BJ (cell line): ENCODE results near the gene SCAMP1. TPM values are rescaled to one million over a fixed set of nuclear protein-coding genes. Genes with fewer than 3 reads are reported as not detected.

Source experiments
- CTCF ChIA-PET: fragments of 350-600 bp; formaldehyde crosslinking; extraction: SDS; loops from one replicate; lab custom pipeline; 2021; ENCODE audit warnings: antibody characterized with exemption, inconsistent platforms; lab: Yijun Ruan, JAX
- POLR2A ChIA-PET: fragments of 300-600 bp; sonication (Branson Sonifier 250); formaldehyde crosslinking; extraction: SDS; loops from one replicate; lab custom pipeline; 2021; ENCODE audit warnings: antibody characterized with exemption; lab: Charles Lee
- DNase-seq: peaks from one replicate; pipeline ENCODE4 v3.0.0-alpha.2; 2011; ENCODE audit warnings: low read depth
- H3K27me3 ChIP-seq: 2 replicates; pipeline ENCODE4 v1.6.0; 2011; ENCODE audit warnings: low read length; ENCODE audit not compliant: control insufficient read depth, insufficient read depth
- H3K36me3 ChIP-seq: 2 replicates; pipeline ENCODE4 v1.5.1; 2011; ENCODE audit warnings: low read length; ENCODE audit not compliant: control insufficient read depth, insufficient read depth
- H3K4me3 ChIP-seq: 2 replicates; pipeline ENCODE4 v1.5.1; 2011; ENCODE audit warnings: low read depth, mild to moderate bottlenecking, control low read depth, low read length
- polyA plus RNA-seq: library from polyadenylated mRNA; depleted of rRNA; stranded (reverse); fragments of >200 nt; gene quantifications from 2 replicates; pipeline ENCODE4 v1.2.3, GENCODE V29; 2011
- TF ChIP-seq, protein P1 (sequence below): IDR thresholded peaks from 2 replicates; pipeline ENCODE4 v1.5.1; 2011; ENCODE audit warnings: low read depth, mild to moderate bottlenecking, control low read depth, inconsistent platforms, low read length, moderate library complexity; ENCODE audit not compliant: insufficient read depth

Gene SCAMP1
- polyA plus RNA-seq, 1 experiment = 26.6 TPM

DNA sequence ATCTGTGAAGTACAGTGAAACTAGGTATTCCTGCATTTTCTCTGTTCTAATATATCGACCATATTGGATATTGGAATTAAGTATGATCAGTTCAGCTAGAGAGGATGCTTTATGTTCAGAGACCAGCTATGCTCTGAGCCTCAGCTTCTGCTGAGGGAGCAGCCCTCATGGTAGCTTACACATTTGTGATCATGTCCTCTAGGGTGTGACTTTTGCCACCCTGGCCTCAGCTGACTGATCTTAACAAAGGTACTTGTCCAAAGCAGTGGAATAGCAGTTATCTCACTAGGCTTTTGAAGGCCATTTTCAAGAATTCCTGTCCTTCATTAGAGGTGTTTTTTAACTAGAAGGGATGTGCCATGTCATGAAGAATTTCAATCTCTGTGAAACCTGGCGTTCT is 9.3 kb downstream of the SCAMP1 start:
- CTCF ChIA-PET = no interaction called here
- Histone ChIP-seq H3K36me3 (no peaks in the 10 kb centered on the region), H3K27me3 (no peaks in the 10 kb centered on the region), H3K4me3 (no peak overlapping the region)
- POLR2A ChIA-PET = no interaction called here
- TF ChIP-seq, protein P1, sequence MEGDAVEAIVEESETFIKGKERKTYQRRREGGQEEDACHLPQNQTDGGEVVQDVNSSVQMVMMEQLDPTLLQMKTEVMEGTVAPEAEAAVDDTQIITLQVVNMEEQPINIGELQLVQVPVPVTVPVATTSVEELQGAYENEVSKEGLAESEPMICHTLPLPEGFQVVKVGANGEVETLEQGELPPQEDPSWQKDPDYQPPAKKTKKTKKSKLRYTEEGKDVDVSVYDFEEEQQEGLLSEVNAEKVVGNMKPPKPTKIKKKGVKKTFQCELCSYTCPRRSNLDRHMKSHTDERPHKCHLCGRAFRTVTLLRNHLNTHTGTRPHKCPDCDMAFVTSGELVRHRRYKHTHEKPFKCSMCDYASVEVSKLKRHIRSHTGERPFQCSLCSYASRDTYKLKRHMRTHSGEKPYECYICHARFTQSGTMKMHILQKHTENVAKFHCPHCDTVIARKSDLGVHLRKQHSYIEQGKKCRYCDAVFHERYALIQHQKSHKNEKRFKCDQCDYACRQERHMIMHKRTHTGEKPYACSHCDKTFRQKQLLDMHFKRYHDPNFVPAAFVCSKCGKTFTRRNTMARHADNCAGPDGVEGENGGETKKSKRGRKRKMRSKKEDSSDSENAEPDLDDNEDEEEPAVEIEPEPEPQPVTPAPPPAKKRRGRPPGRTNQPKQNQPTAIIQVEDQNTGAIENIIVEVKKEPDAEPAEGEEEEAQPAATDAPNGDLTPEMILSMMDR = no peak
- no peak for DNase-seq

DNA sequence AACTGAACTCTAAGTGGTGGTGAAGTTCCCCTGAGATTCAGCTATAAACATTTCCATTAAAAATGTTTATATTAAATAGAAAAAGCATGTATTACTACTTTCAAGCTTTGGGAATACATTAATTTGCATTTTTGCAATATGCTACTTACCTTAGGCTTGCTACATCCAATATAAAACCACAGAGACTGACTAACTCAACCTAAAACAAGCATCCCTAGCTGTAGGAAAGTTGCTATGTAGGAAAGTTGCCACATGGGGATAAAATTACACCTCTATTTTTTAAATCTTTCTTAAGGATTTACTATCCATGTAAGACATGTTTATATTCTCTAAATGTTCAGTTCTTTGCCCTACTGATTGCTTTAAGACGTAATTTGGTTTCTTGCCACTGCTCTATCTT is 12.8 kb downstream of the SCAMP1 start:
- POLR2A ChIA-PET = no interaction called here
- DNase-seq = no peak

DNA sequence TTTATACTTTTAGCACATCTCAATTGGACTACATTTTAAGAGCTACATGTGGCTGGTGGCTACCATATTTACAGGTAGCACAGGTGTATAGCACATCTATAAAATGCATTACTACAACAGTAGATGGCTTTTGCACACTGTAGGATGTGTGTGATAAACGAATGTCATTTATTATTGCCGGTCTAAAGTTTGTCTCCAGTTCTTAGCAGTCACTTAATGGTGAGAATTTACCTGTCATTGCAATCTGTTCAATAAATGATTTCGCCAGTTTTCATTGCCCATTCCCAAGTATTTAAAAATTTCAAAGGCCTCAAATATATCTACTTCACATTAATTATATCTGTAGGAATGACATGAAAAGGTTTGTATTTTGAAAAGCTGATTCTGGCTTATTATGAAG is 15.9 kb downstream of the SCAMP1 start:
- TF ChIP-seq, protein P1 = no peak
- DNase-seq = no peak
- Histone ChIP-seq H3K4me3 (no peak overlapping the region), H3K27me3 (no peaks in the 10 kb centered on the region), H3K36me3 (no peaks in the 10 kb centered on the region)
- ChIA-PET POLR2A (no interaction called here), CTCF (no interaction called here)

More for the DNA sequence above, 12.8 kb downstream of the SCAMP1 start:
- TF ChIP-seq, protein P1 = no peak
- Histone ChIP-seq H3K4me3 (no peak overlapping the region), H3K36me3 (no peaks in the 10 kb centered on the region), H3K27me3 (no peaks in the 10 kb centered on the region)
- CTCF ChIA-PET = no interaction called here

DNA sequence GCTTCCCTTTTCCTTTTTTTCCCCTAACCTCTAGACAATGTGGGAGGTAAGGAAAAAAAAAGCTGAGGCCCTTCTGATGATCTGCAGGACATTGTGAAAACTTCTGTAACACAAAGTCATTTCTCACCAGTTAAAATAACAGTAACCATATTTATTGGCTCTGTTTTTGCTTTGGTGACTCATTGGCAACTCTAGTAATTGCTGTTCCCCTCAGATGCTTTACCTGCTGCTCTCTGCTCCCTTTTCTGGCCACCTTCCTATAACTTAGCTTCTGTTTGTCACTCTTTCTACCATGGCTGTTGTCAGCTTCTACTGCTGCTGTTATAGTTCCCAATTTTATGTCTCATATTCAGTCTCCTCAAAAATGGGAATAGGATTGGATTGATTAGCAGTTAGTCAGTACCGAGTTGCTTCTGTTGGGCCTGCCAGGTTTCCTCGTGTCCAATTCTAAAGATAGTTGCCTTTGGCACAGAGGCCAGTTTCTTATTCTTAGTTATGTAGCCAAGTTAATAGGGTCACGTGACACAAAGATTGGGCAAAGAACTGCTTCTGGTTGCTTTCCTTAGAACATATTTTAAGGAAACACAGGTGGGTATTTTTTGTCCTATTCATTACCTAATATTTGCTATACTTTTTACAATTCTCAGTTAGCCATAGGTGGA is 16.8 kb downstream of the SCAMP1 start:
- DNase-seq = no peak
- Histone ChIP-seq H3K4me3 (no peak overlapping the region), H3K27me3 (no peaks in the 10 kb centered on the region), H3K36me3 (no peaks in the 10 kb centered on the region)
- ChIA-PET CTCF (interaction anchor here (1.4 kb wide), 1 partner anchor 11 kb away, joined by 4 read pairs; no protein-coding TSS in a partner anchor), POLR2A (no interaction called here)
- TF ChIP-seq, protein P1 = no peak

DNA sequence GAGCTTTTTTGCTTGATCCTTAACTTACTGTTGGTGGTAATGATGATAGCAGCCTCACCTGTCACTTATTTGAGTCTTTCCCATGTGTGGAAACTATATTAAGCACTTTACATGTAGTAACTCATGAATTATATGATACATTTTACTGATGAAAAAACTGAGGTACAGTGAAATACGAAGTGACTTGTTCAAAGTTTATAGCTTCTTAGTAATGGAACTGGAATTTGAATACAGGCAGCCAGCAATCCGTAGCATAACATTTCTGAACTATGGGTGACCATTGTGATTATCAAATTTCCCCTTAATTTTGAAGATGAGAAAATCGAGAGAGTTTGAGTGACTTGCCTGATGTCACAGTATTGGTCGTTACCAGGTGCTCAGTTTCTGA is 17.3 kb downstream of the SCAMP1 start:
- POLR2A ChIA-PET = no interaction called here
- DNase-seq = no peak
- CTCF ChIA-PET = interaction anchor here (1.4 kb wide), 1 partner anchor 10 kb away, joined by 4 read pairs; no protein-coding TSS in a partner anchor
- Histone ChIP-seq H3K36me3 (no peaks in the 10 kb centered on the region), H3K4me3 (no peak overlapping the region), H3K27me3 (no peaks in the 10 kb centered on the region)
- TF ChIP-seq, protein P1 = no peak
